GM21717 (cell line): Measurements from ENCODE around the gene WDHD1.
"Not testable (repeated sequence)": the region's sequence is repeated elsewhere in the genome, so short reads cannot be mapped to it uniquely, and the experiment has no call there.

ENCODE experiments used
- ATAC-seq: cut with Tn5 transposase; IDR thresholded peaks from one replicate; pipeline ENCODE4 v1.9.1; 2021; ENCODE audit warnings: mild to moderate bottlenecking, moderate library complexity; ENCODE audit not compliant: unreplicated experiment

WDHD1 gene

DNA sequence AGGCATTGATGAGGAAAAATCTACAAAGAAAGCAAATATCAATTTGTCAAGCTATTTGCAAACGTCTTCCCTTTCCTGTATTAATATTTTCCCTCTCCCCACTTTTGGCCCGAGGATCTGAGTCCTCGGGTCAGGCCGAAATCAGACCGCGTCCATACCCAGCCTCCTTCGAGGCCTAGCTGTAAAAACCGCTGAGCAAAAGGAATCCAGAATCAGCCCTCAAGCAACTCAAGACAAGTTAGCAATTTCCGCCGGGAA lies 24.2 kb upstream of the WDHD1 start:
- ATAC-seq, result no peak

- no peak for ATAC-seq
Measured at GRCh38 chr14:55048900-55049436, 22.1 kb upstream of the WDHD1 start.

- ATAC-seq, result no peak
Measured at GRCh38 chr14:55047301-55048053, 20.6 kb upstream of the WDHD1 start.

DNA sequence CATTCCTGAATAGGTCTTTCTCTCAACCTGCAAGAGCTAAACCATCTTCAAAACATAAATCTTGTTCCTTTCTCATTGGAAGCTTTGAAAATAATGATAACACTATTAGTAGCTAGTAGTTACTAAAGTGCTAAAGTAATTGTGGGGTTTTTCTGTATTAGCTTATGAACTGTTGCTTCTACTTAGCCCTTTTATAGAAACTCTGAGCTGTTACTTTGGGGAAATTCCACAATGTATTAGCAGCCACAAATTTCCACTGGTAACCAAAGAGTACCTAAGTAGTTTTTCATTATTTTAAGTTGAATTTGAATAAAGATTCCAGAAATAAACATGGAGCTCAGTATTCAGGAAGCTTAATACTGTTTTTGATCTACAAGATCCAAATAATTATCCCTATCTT lies 18.2 kb upstream of the WDHD1 start:
- no peak for ATAC-seq

DNA sequence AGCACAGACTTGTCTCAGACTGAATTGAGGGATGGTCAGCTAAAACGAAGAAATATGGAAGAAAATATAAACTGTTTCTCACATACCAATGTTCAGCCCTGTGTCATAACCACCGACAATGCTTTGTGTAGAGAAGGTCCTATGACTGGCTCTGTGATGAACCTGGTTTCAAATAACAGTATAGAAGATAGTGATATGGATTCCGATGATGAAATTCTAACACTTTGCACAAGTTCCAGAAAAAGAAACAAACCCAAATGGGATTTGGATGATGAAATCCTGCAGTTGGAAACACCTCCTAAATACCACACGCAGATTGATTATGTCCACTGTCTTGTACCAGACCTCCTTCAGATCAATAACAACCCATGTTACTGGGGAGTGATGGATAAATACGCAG lies 16.6 kb upstream of the WDHD1 start:
- no peak for ATAC-seq

GRCh38 chr14:55038708-55039107 lies 11.8 kb upstream of the WDHD1 start:
- ATAC-seq, result no peak

GRCh38 chr14:55037995-55038394 lies 11.1 kb upstream of the WDHD1 start:
- ATAC-seq, result not testable (repeated sequence)

DNA sequence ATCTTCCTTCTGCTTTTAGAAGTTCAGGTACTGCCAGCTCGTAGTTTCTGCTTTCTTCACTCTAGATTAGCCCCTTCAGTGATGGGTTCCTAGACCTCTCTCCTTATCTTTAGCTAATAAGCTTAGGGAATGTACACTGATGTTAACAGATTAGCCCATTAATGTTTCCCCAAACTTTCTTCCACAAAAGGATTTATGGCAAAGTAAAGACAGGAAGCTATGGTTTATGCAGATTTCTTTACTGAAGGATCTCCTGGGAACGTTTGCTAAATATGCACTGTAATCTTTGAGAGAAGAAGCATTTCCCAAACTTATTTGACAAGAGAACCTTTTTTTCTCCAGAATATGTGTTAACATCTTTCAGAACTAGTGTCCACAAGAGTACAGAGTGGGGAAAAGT lies 4.3 kb upstream of the WDHD1 start:
- ATAC-seq, result no peak

DNA sequence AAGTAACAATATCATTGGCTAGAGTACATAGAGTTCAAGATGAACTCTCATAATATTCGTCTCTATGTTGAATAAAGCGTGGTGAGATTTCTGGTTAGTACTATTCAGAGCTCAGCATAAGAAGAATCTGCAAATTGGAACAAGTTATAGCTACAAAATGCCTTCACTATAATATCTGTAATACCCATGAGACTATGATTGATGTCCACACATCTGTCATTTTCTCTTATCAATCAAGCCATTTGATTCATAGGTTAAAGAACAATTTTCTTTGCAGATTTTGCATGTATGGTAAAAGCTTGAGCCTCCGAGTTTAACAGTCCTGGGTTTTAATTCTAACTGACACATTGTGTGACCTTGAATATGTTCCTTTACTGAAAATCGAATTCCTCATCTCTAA lies 1.6 kb upstream of the WDHD1 start:
- no peak for ATAC-seq

- ATAC-seq, result no peak
Measured at GRCh38 chr14:55028066-55028465, 1.2 kb upstream of the WDHD1 start.

- no peak for ATAC-seq
Measured at GRCh38 chr14:55026441-55026792, 482 bp downstream of the WDHD1 start.

GRCh38 chr14:55025948-55026347 lies 951 bp downstream of the WDHD1 start:
- ATAC-seq, result no peak

- ATAC-seq, result not testable (repeated sequence)
Measured at GRCh38 chr14:55024365-55024764, 2.5 kb downstream of the WDHD1 start.

GRCh38 chr14:55019968-55020554 lies 6.8 kb downstream of the WDHD1 start:
- no peak for ATAC-seq

DNA sequence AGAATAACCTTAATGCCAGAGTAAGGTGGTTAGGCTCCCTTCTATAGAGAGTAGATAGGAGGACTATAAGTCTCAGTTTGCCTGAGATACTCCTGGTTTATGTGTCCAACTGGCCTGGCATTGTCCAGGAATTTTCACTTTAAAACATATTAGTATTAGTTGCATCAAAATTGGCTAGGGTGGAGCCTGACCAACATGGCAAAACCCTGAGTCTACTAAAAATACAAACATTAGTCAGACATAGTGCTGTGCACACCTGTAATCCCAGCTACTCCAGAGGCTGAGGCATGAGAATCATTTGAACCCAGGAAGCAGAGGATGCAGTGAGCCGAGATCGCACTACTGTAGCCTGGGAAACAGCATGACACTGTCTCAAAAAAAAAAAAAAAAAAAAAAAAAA lies 11.9 kb downstream of the WDHD1 start:
- no peak for ATAC-seq

DNA sequence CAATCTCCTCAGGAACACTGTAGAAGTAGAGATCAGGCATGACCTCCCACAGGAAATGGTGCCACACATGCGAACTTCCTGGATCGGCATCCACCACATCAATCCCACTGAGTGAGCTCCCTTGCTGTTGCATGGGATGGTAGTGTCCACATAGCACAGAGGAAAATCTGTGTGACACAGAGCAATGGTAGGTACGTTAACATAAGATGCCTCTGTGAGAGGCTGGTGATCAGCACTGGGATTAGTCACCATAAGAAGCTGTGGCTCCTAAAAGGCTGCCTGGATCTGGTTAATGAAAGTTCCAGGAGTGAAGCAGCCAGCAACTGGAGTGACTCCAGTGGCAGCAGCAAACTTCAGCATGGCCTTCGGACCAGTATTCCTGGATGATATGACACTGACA lies 21.8 kb downstream of the WDHD1 start:
- ATAC-seq, result no peak

- ATAC-seq, result no peak
Measured at GRCh38 chr14:55000381-55000780, 26.5 kb downstream of the WDHD1 start.

DNA sequence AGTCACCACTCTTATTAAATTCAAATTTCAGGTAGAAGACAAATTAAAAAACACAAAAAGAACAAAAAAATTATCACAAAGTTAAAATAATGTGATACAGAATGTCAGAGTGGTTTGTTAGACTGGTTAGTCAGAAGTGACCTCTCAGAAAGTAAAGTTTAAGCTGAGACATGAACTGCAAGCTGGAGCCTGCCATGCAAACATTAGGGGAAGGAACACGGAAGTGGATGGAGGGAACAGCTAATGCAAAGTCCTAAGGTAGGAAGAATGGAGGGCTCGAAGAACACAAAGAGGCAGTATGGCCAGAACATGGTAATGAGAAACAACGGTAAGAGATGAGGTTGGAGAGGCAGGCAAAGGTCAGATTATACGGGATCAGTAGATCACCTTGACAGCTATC lies 41.7 kb downstream of the WDHD1 start:
- ATAC-seq, result no peak

DNA sequence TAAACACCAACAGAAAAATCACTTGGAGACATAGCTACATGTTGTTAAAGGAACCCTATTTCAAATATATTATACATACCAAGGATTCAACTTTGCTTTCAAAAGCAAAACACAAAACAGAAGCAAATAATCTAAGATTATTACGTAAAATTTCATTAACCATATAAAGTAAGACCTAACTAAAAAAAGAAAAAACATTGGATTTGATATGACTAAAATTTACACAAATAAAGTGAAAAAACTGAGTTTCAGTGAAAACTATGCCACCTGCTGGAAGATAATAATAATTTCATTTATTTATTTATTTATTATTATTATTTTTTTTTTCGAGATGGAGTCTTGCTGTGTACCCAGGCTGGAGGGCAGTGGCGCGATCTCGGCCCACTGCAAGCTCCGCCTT lies 45.2 kb downstream of the WDHD1 start:
- no peak for ATAC-seq

- ATAC-seq, result no peak
Measured at GRCh38 chr14:54979039-54979438, 47.9 kb downstream of the WDHD1 start.

GRCh38 chr14:54976316-54976715 lies 50.6 kb downstream of the WDHD1 start:
- no peak for ATAC-seq

GRCh38 chr14:54975856-54976255 lies 51.0 kb downstream of the WDHD1 start:
- ATAC-seq, result no peak
